Ovary (tissue), 9 donors: Measurements from ENCODE around the gene PHC2. TPM values are rescaled to one million over a fixed set of nuclear protein-coding genes. Genes with fewer than 3 reads are reported as not detected.

Experiments
- DNase-seq, 5 donors: peaks; one replicate each; pipeline ENCODE4 v3.0.0-alpha.2; 2019 to 2020
- H3K27ac ChIP-seq, 2 donors: fragments of 200-600 bp; one replicate each; pipeline versions ENCODE4 v1.5.1 to v1.8.0; 2019 to 2022
- H3K27me3 ChIP-seq: fragments of 200-600 bp; one replicate; pipeline ENCODE4 v1.8.0; 2022
- H3K36me3 ChIP-seq: fragments of 200-600 bp; sonication (generic); one replicate; pipeline ENCODE4 v1.5.1; 2019
- H3K4me1 ChIP-seq: one replicate; pipeline ENCODE4 v1.8.1; 2013; ENCODE audit warnings: mild to moderate bottlenecking, moderate library complexity; ENCODE audit not compliant: insufficient read depth
- H3K4me3 ChIP-seq: fragments of 200-600 bp; sonication (generic); one replicate; pipeline ENCODE4 v1.5.1; 2017
- H3K9me3 ChIP-seq, 2 donors: fragments of 200-600 bp in 1 of 2; sonication (generic) in 1 of 2; one replicate each; pipeline versions ENCODE4 v1.5.1 to v1.8.1; 2013 to 2019; ENCODE audit warnings: mild to moderate bottlenecking in 1 of 2, moderate library complexity in 1 of 2
- CTCF ChIP-seq, 3 donors: fragments of 450-650 bp in 2 of 3; fragments of 200-600 bp in 1 of 3; IDR thresholded peaks; one replicate each; pipeline versions ENCODE4 v1.5.1 to v1.8.0; 2016 to 2022; ENCODE audit warnings: antibody characterized with exemption in 3 of 3, mild to moderate bottlenecking in 1 of 3
- EP300 ChIP-seq: sonication (generic); formaldehyde crosslinking; IDR thresholded peaks from one replicate; pipeline ENCODE4 v1.6.1; 2017; ENCODE audit warnings: antibody characterized with exemption
- POLR2A ChIP-seq: fragments of 450-650 bp; IDR thresholded peaks from one replicate; pipeline ENCODE4 v1.6.1; 2017; ENCODE audit warnings: antibody characterized with exemption, mild to moderate bottlenecking, moderate library complexity
- WGBS, 3 donors: extraction: QIAGEN DNeasy Blood & Tissue Kit in 1 of 3; methylation state at CpG; one replicate each; pipeline versions ENCODE4 v1.1.5 to v1.1.7; 2013 to 2017; 5-methylcytosine and 5-hydroxymethylcytosine counted together
- intact Hi-C, 4 donors: fragments of 100-400 bp; cut with DNase I; formaldehyde crosslinking; loops; one replicate each; pipeline versions ENCODE4 v1.11.0 to v1.15.1; 2022 to 2023
- microRNA counts: library from miRNA; unstranded; fragments of <30 nt; microRNA quantifications from one replicate; lab custom pipeline; 2016
- microRNA-seq, 3 donors: library from miRNA; unstranded; fragments of <30 nt; microRNA quantifications; one replicate each; pipeline versions ENCODE4 to v1.2.0, GENCODE V29; 2019 to 2020
- polyA plus RNA-seq, 2 donors: library from polyadenylated mRNA; stranded (reverse); fragments of 200-250 nt in 1 of 2; fragments of 350-450 nt in 1 of 2; fragmentation: Illumina TruSeq in 1 of 2; extraction: RNeasy Lipid Tissue Mini Kit (QIAGEN cat#74804) in 1 of 2; gene quantifications; one replicate each; pipeline ENCODE4 v1.2.3, GENCODE V29; 2013 to 2014
- small RNA-seq: library from RNA; depleted of rRNA; stranded (forward); fragments of <200 nt; gene quantifications from one replicate; pipeline ENCODE3, GENCODE V24; 2016
- total RNA-seq, 7 donors: library from RNA; depleted of rRNA in 2 of 7; stranded (reverse); fragments of >200 nt in 2 of 7; fragmentation: NEBNext Ultra II Directional in 3 of 7; extraction: Animal tissue kit (Norgen Biotek cat#: 25700) in 3 of 7; gene quantifications; one replicate each; pipeline versions ENCODE4 v1.1.0 to v1.2.4, GENCODE V29; 2016 to 2023
- donor health status: DM: no; HTN: no; CAD: no; lungs with moderate emphysema.
- donor health status: DM: no; HTN: no; CAD: no.
- donor health status: Bipolar disorder and iron deficiency.
- donor health status: DM: yes; HTN: yes; CAD: no.
- donor health status: DM: no; HTN: no; CAD: no.
- donor health status: DM: yes; HTN: yes; CAD: no.

The PHC2 gene
- total and polyA plus RNA-seq, 9 donors = 52.3 to 101 (median 85.5) TPM

GRCh38 chr1:33273961-33274371, 156.9 kb downstream of the PHC2 start:
- TF ChIP-seq POLR2A (no peak), EP300 (no peak), CTCF (IDR thresholded peaks at IDR 0.05) (no peak)
- Histone ChIP-seq H3K9me3 (no peaks in the 10 kb centered on the region), H3K27ac (no peak overlapping the region), H3K4me3 (no peak overlapping the region), H3K27me3 (no peaks in the 10 kb centered on the region), H3K4me1 (peaks cover 5% of the 10 kb centered on the region), H3K36me3 (no peaks in the 10 kb centered on the region)
- WGBS, 3 donors = 79 to 81% (median 79%) methylated on average over 7 of the region's 7 CpGs
- DNase-seq = peak in 1 of 5 donors; percentile 29
- intact Hi-C loops = no loop called here

MicroRNAs within 50 kb of the gene (microRNA counts, 767-probe panel; counts per million panel counts)
- microRNA hsa-miR-3605-5p (lab: Ali Mortazavi, UCI) = 530 counts per million, percentile 78 among the panel's probes with 10 or more counts

Small RNA genes within 50 kb of the gene (microRNA-seq; reads per million reads assigned to microRNA genes)
- gene MIR3605 = 21.1 to 25.7 (median 23.7) reads per million in 3 donors

Small RNA genes within 50 kb of the gene (small RNA-seq; reads per million reads assigned to genes)
- not detected for gene RN7SKP16

Other genes with a start within 250 kb of the PHC2 start
- 10 to 100 TPM in 1 of 7 donors, 1 to 10 TPM in 6; 3.3 to 11.4 (median 7.0) TPM for gene TRIM62, start 249.1 kb downstream of the PHC2 start, total RNA-seq
- 1 to 10 TPM; 4.3 to 4.6 TPM for gene TRIM62, start 249.1 kb downstream of the PHC2 start, polyA plus RNA-seq
- gene ZNF362, start 174.6 kb downstream of the PHC2 start, total RNA-seq = 10 to 100 TPM in 6 of 7 donors, 1 to 10 TPM in 1; 8.2 to 52.6 (median 33.6) TPM
- gene ZNF362, start 174.6 kb downstream of the PHC2 start, polyA plus RNA-seq = 10 to 100 TPM; 13.9 to 23.0 TPM
- gene A3GALT2, start 110.0 kb downstream of the PHC2 start, total RNA-seq = not detected
- not detected for gene A3GALT2, start 110.0 kb downstream of the PHC2 start, polyA plus RNA-seq
- gene ZSCAN20, start 41.5 kb upstream of the PHC2 start, total RNA-seq = 1 to 10 TPM; 3.0 to 8.3 (median 6.4) TPM
- 1 to 10 TPM; 1.9 to 3.7 TPM for gene ZSCAN20, start 41.5 kb upstream of the PHC2 start, polyA plus RNA-seq